ENCODE measurements around the gene UACA.

UACA gene

DNA sequence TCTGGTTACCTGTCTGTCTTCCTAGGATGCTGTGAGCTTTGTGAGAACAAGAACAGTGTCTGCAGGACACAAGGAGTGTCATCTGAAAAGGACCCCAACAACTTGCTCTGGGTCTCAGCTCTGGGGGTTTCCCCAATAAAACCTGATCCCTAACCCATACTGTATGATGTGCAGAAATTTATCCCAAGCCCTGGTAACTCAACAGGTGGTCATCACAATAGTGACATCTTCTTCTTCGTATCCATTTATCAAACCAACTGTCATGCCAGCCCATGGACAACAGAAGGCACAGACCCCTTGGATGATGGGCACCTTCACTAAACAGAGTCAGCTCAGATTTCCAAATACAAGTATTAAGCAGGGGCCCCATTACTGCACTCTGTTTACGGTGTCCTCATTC is 127.5 kb downstream of the UACA start:
- no peak for DNase-seq (ENCODE audit: low read depth)
- H3K4me3 ChIP-seq (ENCODE audit: low read length): no peak overlapping the region
- TF ChIP-seq, protein P1, sequence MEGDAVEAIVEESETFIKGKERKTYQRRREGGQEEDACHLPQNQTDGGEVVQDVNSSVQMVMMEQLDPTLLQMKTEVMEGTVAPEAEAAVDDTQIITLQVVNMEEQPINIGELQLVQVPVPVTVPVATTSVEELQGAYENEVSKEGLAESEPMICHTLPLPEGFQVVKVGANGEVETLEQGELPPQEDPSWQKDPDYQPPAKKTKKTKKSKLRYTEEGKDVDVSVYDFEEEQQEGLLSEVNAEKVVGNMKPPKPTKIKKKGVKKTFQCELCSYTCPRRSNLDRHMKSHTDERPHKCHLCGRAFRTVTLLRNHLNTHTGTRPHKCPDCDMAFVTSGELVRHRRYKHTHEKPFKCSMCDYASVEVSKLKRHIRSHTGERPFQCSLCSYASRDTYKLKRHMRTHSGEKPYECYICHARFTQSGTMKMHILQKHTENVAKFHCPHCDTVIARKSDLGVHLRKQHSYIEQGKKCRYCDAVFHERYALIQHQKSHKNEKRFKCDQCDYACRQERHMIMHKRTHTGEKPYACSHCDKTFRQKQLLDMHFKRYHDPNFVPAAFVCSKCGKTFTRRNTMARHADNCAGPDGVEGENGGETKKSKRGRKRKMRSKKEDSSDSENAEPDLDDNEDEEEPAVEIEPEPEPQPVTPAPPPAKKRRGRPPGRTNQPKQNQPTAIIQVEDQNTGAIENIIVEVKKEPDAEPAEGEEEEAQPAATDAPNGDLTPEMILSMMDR (conservative IDR thresholded peaks at IDR 0.05; ENCODE audit: low read depth, low read length): no peak

DNA sequence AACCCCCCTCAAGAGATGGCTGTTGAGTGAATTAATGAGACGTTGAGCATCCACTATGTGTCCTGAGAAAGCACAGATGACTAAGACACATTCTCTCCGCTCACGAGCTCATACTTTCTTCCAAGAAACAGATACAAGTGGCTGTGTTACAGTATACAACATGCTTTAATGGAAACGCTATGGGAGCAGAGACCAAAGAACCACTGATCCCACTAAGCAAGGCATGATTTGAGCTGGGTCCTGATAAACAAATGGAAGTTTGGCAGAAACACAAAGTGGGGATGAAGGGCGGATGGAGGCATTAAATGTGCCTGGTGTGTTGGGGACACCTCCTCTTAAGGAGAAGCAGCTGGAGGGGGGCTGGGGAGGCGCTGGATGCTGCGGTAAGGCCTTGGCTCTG is 129.4 kb downstream of the UACA start:
- H3K4me3 ChIP-seq (ENCODE audit: low read length): no peak overlapping the region
- TF ChIP-seq, protein P1 (conservative IDR thresholded peaks at IDR 0.05; ENCODE audit: low read depth, low read length): no peak
- no peak for DNase-seq (ENCODE audit: low read depth)

DNA sequence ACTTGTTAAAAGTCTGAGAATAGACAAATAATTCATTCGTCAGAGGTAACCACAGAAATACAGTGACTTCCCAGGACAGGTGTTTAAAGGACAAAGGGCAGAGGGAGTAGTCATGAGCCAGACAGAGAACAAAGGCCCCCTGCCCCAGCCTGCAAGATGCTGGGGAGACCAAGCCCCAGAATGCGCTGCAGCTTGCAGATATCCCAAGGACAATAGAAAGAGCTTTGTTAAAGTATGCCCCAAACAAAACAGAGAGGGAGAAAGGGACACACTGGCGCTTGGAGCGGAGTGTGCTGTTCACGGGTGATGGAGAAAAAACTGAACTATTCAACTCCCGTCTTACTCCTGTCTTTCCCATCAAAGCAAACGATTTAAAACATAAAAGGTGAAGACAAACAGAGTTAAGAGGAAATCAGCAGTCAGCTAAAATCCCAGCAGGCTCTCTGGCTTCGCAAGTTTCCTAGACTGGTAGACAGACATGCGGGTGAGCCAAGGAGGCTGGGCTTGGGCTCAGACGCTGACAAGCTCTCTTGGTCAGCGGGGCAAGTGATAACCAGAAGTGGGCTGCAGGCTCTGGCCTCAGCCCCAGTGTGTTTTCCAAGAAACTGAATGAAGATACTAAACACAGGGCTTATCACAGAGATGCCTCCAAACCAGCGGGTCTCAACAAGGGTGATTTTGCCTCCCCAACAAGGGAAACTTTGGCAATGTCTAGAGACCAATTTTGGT is 130.1 kb downstream of the UACA start:
- no peak for DNase-seq (ENCODE audit: low read depth)

DNA sequence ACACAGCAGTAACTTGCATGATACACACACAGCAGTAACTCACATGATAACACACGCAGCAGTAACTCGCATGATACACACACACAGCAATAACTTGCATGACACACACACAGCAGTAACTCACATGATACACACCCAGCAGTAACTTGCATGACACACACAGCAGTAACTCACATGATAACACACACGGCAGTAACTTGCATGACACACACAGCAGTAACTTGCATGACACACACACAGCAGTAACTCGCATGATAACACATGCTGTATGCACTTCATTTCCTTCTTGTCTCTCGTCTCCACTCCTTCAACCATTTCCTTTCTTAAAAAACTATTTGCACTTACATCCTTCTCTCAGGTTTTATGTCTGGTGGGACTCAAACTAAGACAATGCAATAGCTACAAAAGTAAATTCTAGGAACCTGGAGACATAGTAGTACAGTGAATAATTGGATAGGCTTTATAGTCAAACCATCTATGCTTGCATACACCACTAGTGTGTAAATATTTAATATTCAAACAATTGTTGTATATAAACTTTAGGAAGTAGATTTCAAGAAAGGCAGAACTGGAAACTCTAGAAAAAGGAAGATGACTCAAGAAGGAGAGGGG is 130.8 kb downstream of the UACA start:
- TF ChIP-seq, protein P1 (conservative IDR thresholded peaks at IDR 0.05; ENCODE audit: low read depth, low read length): no peak
- DNase-seq (ENCODE audit: low read depth): no peak
- no peak overlapping the region for H3K4me3 ChIP-seq (ENCODE audit: low read length)

More for the DNA sequence above, 130.1 kb downstream of the UACA start:
- TF ChIP-seq, protein P1 (conservative IDR thresholded peaks at IDR 0.05; ENCODE audit: low read depth, low read length): no peak
- H3K4me3 ChIP-seq (ENCODE audit: low read length): no peak overlapping the region

- DNase-seq (ENCODE audit: low read depth): no peak
- TF ChIP-seq, protein P1 (conservative IDR thresholded peaks at IDR 0.05; ENCODE audit: low read depth, low read length): no peak
- H3K4me3 ChIP-seq (ENCODE audit: low read length): no peak overlapping the region
These were observed 131.3 kb downstream of the UACA start for GRCh38 chr15:70632079-70632478.

DNA sequence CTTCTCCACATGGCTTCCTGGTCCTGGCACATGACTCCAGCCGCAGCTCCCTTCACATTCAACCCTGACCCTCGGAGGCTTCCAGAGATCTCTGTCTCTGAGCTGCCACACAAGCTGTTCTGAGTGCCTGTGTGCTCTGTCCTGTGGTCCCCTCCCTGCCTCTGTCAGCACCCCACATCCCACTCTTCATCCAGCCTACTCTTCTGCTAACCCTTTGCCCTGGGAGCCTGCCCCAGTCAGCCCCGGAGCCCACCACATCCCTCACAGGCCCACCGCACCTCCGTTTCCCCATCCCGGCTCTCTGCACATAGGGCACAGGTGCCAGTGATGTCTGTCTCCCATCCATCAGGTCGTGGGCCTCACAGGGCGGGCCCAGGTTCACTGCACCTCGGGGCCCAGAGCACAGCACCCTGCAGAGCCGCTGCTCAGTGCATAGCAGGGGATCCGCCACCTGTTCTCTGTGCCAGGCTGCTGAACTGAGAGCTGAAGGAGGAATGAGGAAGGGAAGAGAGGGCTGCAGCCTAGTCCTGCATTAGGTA is 133.6 kb downstream of the UACA start:
- TF ChIP-seq, protein P1 (conservative IDR thresholded peaks at IDR 0.05; ENCODE audit: low read depth, low read length): no peak
- H3K4me3 ChIP-seq (ENCODE audit: low read length): no peak overlapping the region
- no peak for DNase-seq (ENCODE audit: low read depth)

DNA sequence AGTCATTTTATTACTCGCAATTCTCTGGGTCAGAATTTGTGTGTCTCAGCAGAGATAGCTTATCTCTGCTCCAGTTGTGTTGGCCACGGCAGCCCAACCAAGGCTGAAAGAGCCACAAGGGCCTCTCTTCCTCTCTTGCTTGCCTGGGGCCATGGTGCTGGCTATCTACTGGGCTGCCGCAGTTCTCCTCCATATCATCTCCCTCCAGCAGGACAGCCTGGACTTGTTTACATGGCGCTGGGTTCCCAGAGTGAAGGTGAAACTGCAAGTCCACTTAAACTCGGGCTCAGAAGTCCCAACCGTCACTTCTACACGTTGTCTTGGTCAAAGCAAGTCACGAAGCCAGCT is 134.8 kb downstream of the UACA start:
- TF ChIP-seq, protein P1 (conservative IDR thresholded peaks at IDR 0.05; ENCODE audit: low read depth, low read length): no peak
- H3K4me3 ChIP-seq (ENCODE audit: low read length): no peak overlapping the region
- no peak for DNase-seq (ENCODE audit: low read depth)
